Hematopoietic multipotent progenitor cell treated with erythropoietin and hydrocortisone succinate and interleukin-3 and kit ligand, for 6 days (in vitro differentiated cells): ENCODE measurements around the gene CD207.
A peak's percentile ranks its signal among the peaks of the same experiment; 100 is the strongest.

Source experiments
- DNase-seq: peaks from one replicate; pipeline ENCODE4 v3.0.0-alpha.2; 2015

The CD207 gene

GRCh38 chr2:70790136-70790828 lies 45.3 kb downstream of the CD207 start, which contains the start of gene FIGLA:
Gene FIGLA (minus strand): TSS chr2:70790643. CDS start chr2:70790638, 5 bp downstream.
- DNase-seq: no peak

GRCh38 chr2:70789304-70790135 lies 46.1 kb downstream of the CD207 start:
- DNase-seq: peak; percentile 87

- DNase-seq: peak; percentile 91
Measured at GRCh38 chr2:70785137-70785911, 50.3 kb downstream of the CD207 start.

- DNase-seq: no peak
Measured at GRCh38 chr2:70784320-70784719, 51.3 kb downstream of the CD207 start.
